IMR-90 (cell line): ENCODE measurements around the gene MIOX. TPM values are rescaled to one million over a fixed set of nuclear protein-coding genes. Genes with fewer than 3 reads are reported as not detected.
A peak's percentile ranks its signal among the peaks of the same experiment; 100 is the strongest.

Source experiments
- ATAC-seq: fragments of 200-7000 bp; cut with Tn5 transposase; 2 replicates; pipeline ENCODE4 v1.9.1; 2020; ENCODE audit warnings: low read depth, mild to moderate bottlenecking, moderate library complexity
- BruUV-seq: library from RNA; stranded (reverse); fragments of 400-500 nt; replicated peaks from 2 replicates; lab custom pipeline; 2021; lab: Mats Ljungman, UMichigan
- CTCF ChIA-PET: fragments of 300-600 bp; formaldehyde crosslinking; extraction: SDS; loops from one replicate; lab custom pipeline; 2021; ENCODE audit warnings: antibody characterized with exemption; lab: Yijun Ruan, JAX
- POLR2A ChIA-PET: fragments of 300-600 bp; sonication (Branson Sonifier 250); formaldehyde crosslinking; loops from one replicate; lab custom pipeline; 2022; ENCODE audit warnings: antibody characterized with exemption; ENCODE audit not compliant: unreplicated experiment; lab: Charles Lee
- DNase-seq: peaks from one replicate; pipeline ENCODE4 v3.0.0; 2013
- H2AFZ ChIP-seq: replicated peaks from 2 replicates; pipeline ENCODE3; 2013; ENCODE audit warnings: low read length, mild to moderate bottlenecking; ENCODE audit not compliant: poor library complexity
- H2AK5ac ChIP-seq: 2 replicates; pipeline ENCODE4 v1.6.1; 2013; ENCODE audit warnings: low read depth, low read length, inconsistent platforms
- H2AK9ac ChIP-seq: replicated peaks from 2 replicates; pipeline ENCODE3; 2013; ENCODE audit warnings: mild to moderate bottlenecking, low read depth, low read length, moderate library complexity; ENCODE audit not compliant: poor library complexity
- H2BK120ac ChIP-seq: 2 replicates; pipeline ENCODE4 v1.6.1; 2013; ENCODE audit warnings: low read depth, low read length, inconsistent platforms
- H2BK15ac ChIP-seq: 3 replicates; pipeline ENCODE4 v1.6.1; 2013; ENCODE audit warnings: low read depth, low read length, inconsistent platforms
- H2BK20ac ChIP-seq: 2 replicates; pipeline ENCODE4 v1.6.1; 2013; ENCODE audit warnings: low read depth, mild to moderate bottlenecking, inconsistent platforms, low read length, moderate library complexity
- H2BK5ac ChIP-seq: 2 replicates; pipeline ENCODE4 v1.6.1; 2013; ENCODE audit warnings: mild to moderate bottlenecking, low read depth, low read length, inconsistent platforms; ENCODE audit not compliant: poor library complexity, severe bottlenecking
- H3K14ac ChIP-seq: replicated peaks from 2 replicates; pipeline ENCODE4 v1.6.1; 2013; ENCODE audit warnings: low read depth, low read length, inconsistent platforms
- H3K18ac ChIP-seq: 2 replicates; pipeline ENCODE4 v1.6.1; 2013; ENCODE audit warnings: low read depth, low read length, control low read depth
- H3K23ac ChIP-seq: 2 replicates; pipeline ENCODE4 v1.6.1; 2013; ENCODE audit warnings: low read depth, low read length, inconsistent platforms
- H3K27ac ChIP-seq: 2 replicates; pipeline ENCODE4 v1.5.1; 2013; ENCODE audit warnings: mild to moderate bottlenecking, control low read depth, low read length; ENCODE audit not compliant: insufficient read depth
- H3K27me3 ChIP-seq: 2 replicates; pipeline ENCODE4 v1.6.1; 2013; ENCODE audit warnings: low read length; ENCODE audit not compliant: control insufficient read depth, insufficient read depth
- H3K36me3 ChIP-seq: 2 replicates; pipeline ENCODE4 v1.6.1; 2013; ENCODE audit warnings: low read length, mixed read lengths; ENCODE audit not compliant: control insufficient read depth, insufficient read depth
- H3K4ac ChIP-seq: 2 replicates; pipeline ENCODE4 v1.6.1; 2013; ENCODE audit warnings: low read depth, low read length, inconsistent platforms
- H3K4me1 ChIP-seq: 2 replicates; pipeline ENCODE4 v1.6.1; 2013; ENCODE audit warnings: low read length, mixed read lengths; ENCODE audit not compliant: control insufficient read depth, insufficient read depth
- H3K4me2 ChIP-seq: 2 replicates; pipeline ENCODE4 v1.6.1; 2013; ENCODE audit warnings: low read depth, mild to moderate bottlenecking, control low read depth, low read length, moderate library complexity
- H3K4me3 ChIP-seq: 2 replicates; pipeline ENCODE4 v1.5.1; 2013; ENCODE audit warnings: low read depth, mild to moderate bottlenecking, control low read depth, low read length, moderate library complexity; ENCODE audit not compliant: insufficient read depth
- H3K56ac ChIP-seq: 2 replicates; pipeline ENCODE4 v1.6.1; 2013; ENCODE audit warnings: low read length, inconsistent platforms; ENCODE audit not compliant: insufficient read depth; ENCODE audit errors: extremely low read depth
- H3K79me1 ChIP-seq, 2 experiments: 2 replicates each; pipeline ENCODE4 v1.6.1; 2013; ENCODE audit warnings: low read length in 2 of 2, inconsistent platforms in 1 of 2, low read depth in 1 of 2
- H3K9ac ChIP-seq: 2 replicates; pipeline ENCODE4 v1.6.1; 2013; ENCODE audit warnings: low read depth, low read length, control low read depth
- H3K9me1 ChIP-seq: 2 replicates; pipeline ENCODE4 v1.6.1; 2013; ENCODE audit warnings: low read length, inconsistent platforms; ENCODE audit not compliant: insufficient read depth
- H3K9me3 ChIP-seq: 2 replicates; pipeline ENCODE4 v1.6.1; 2013; ENCODE audit warnings: low read length; ENCODE audit not compliant: control insufficient read depth, insufficient read depth
- H4K20me1 ChIP-seq: 2 replicates; pipeline ENCODE4 v1.6.1; 2013; ENCODE audit warnings: low read length, inconsistent platforms; ENCODE audit not compliant: insufficient read depth
- H4K5ac ChIP-seq: 2 replicates; pipeline ENCODE4 v1.6.1; 2013; ENCODE audit warnings: mild to moderate bottlenecking, low read depth, low read length, control low read depth
- H4K8ac ChIP-seq, 2 experiments: 2 replicates each; pipeline ENCODE4 v1.6.1; 2013; ENCODE audit warnings: low read depth in 2 of 2, low read length in 2 of 2, control low read depth in 1 of 2, inconsistent platforms in 1 of 2
- H4K91ac ChIP-seq: 2 replicates; pipeline ENCODE4 v1.6.1; 2013; ENCODE audit warnings: low read depth, low read length, inconsistent platforms; ENCODE audit not compliant: insufficient read depth
- BHLHE40 ChIP-seq: fragments of 150-350 bp; IDR thresholded peaks from 2 replicates; pipeline ENCODE4 v1.6.1; 2016; ENCODE audit warnings: mild to moderate bottlenecking, low read depth, low read length
- CEBPB ChIP-seq: IDR thresholded peaks from 2 replicates; pipeline ENCODE4 v1.6.1; 2012; ENCODE audit warnings: low read depth, low read length, improper control_type of control experiment
- CHD1 ChIP-seq: IDR thresholded peaks from 2 replicates; pipeline ENCODE4 v1.6.1; 2012; ENCODE audit warnings: low read depth, low read length, improper control_type of control experiment
- CTCF ChIP-seq: conservative IDR thresholded peaks from 2 replicates; pipeline ENCODE4 v1.5.1; 2012; ENCODE audit warnings: mild to moderate bottlenecking, low read depth, low read length, improper control_type of control experiment
- ELK1 ChIP-seq: fragments of 150-350 bp; IDR thresholded peaks from 2 replicates; pipeline ENCODE4 v1.6.1; 2016; ENCODE audit warnings: low read depth, mild to moderate bottlenecking, low read length, moderate library complexity, borderline replicate concordance
- FOS ChIP-seq: fragments of 150-350 bp; IDR thresholded peaks from 2 replicates; pipeline ENCODE4 v1.6.1; 2016; ENCODE audit warnings: low read depth, low read length
- MAFK ChIP-seq: IDR thresholded peaks from 2 replicates; pipeline ENCODE4 v1.6.1; 2012; ENCODE audit warnings: low read depth, low read length, improper control_type of control experiment
- MAZ ChIP-seq: IDR thresholded peaks from 2 replicates; pipeline ENCODE4 v1.6.1; 2012; ENCODE audit warnings: low read depth, mild to moderate bottlenecking, low read length, improper control_type of control experiment, moderate library complexity, borderline replicate concordance
- MXI1 ChIP-seq: IDR thresholded peaks from 2 replicates; pipeline ENCODE4 v1.6.1; 2012; ENCODE audit warnings: low read depth, mild to moderate bottlenecking, low read length, moderate library complexity, borderline replicate concordance
- NFE2L2 ChIP-seq: fragments of 150-350 bp; IDR thresholded peaks from 2 replicates; pipeline ENCODE4 v1.6.1; 2016; ENCODE audit warnings: low read depth, mild to moderate bottlenecking, low read length
- POLR2A ChIP-seq: IDR thresholded peaks from 2 replicates; pipeline ENCODE4 v1.6.1; 2012; ENCODE audit warnings: mild to moderate bottlenecking, low read depth, low read length
- RAD21 ChIP-seq: IDR thresholded peaks from 2 replicates; pipeline ENCODE4 v1.6.1; 2012; ENCODE audit warnings: low read length, improper control_type of control experiment
- RCOR1 ChIP-seq: IDR thresholded peaks from 2 replicates; pipeline ENCODE4 v1.6.1; 2012; ENCODE audit warnings: mild to moderate bottlenecking, low read length, improper control_type of control experiment; ENCODE audit not compliant: insufficient replicate concordance
- RFX5 ChIP-seq: IDR thresholded peaks from 2 replicates; pipeline ENCODE4 v1.8.0; 2012; ENCODE audit warnings: low read depth, mild to moderate bottlenecking, low read length, moderate library complexity
- SMC3 ChIP-seq: fragments of 150-350 bp; IDR thresholded peaks from 2 replicates; pipeline ENCODE4 v1.6.1; 2016; ENCODE audit warnings: low read depth, mild to moderate bottlenecking, antibody characterized with exemption, low read length, moderate library complexity
- WGBS, 2 experiments: methylation state at CpG; one replicate each; pipeline versions ENCODE4 v1.1.5 to v1.1.7; 2013; ENCODE audit warnings: missing lambda C conversion rate in 2 of 2; ENCODE audit not compliant: insufficient read length in 1 of 2; ENCODE audit errors: extremely low coverage in 2 of 2; 5-methylcytosine and 5-hydroxymethylcytosine counted together
- dilution Hi-C: fragments of 300-500 bp; cut with HindIII; formaldehyde crosslinking; loops from one replicate; pipeline ENCODE4 v1.14.3; 2018; ENCODE audit warnings: low sequenced_read_pairs; ENCODE audit not compliant: unreplicated experiment
- in situ Hi-C: fragments of 300-500 bp; cut with MboI; formaldehyde crosslinking; loops from 3 replicates; pipeline ENCODE4 v1.14.3; 2019; ENCODE audit warnings: low sequenced_read_pairs, inconsistent platforms, mixed read lengths
- intact Hi-C: fragments of 100-400 bp; cut with micrococcal nuclease; formaldehyde crosslinking; loops from 2 replicates; pipeline ENCODE4 v1.10.0; 2022
- polyA plus RNA-seq, 3 experiments: library from polyadenylated mRNA; depleted of rRNA; stranded (reverse); fragments of >200 nt; gene quantifications; 2 replicates each; pipeline ENCODE4 v1.2.3, GENCODE V29; 2012; ENCODE audit warnings: low replicate concordance in 1 of 3
- total RNA-seq: library from RNA; depleted of rRNA; stranded (reverse); fragments of >200 nt; gene quantifications from 2 replicates; pipeline ENCODE4 v1.2.3, GENCODE V29; 2012
- TF ChIP-seq, protein P1 (sequence below): fragments of 150-350 bp; IDR thresholded peaks from 2 replicates; pipeline ENCODE4 v1.6.1; 2017; ENCODE audit warnings: mild to moderate bottlenecking, antibody characterized with exemption, low read length, low read depth

Gene MIOX
- total and polyA plus RNA-seq, 2 of the 4 experiments (the other 2 are of a cell fraction), result not detected

GRCh38 chr22:50471197-50471847 is 15.3 kb upstream of the MIOX start:
- Histone ChIP-seq H3K23ac (no peak overlapping the region), H2AFZ (peak overlapping the region; percentile 7), H4K5ac (no peak overlapping the region), H3K18ac (no peak overlapping the region), H2BK20ac (no peak overlapping the region), H3K4me2 (no peak overlapping the region), H2BK5ac (no peak overlapping the region), H3K4me1 (peaks cover 25% of the 10 kb centered on the region), H2BK120ac (no peak overlapping the region), H2AK9ac (no peak overlapping the region), H3K36me3 (peaks cover 18% of the 10 kb centered on the region), H3K14ac (no peak overlapping the region), H3K9me3 (no peaks in the 10 kb centered on the region), H3K9ac (no peak overlapping the region), H3K9me1 (peaks cover 20% of the 10 kb centered on the region), H3K56ac (no peak overlapping the region), H4K20me1 (peaks cover 67% of the 10 kb centered on the region), H4K91ac (no peak overlapping the region), H2AK5ac (no peak overlapping the region), H3K79me1 (peaks cover 24 to 76% of the 10 kb centered on the region in 2 experiments; a peak in 3 of 4 replicates), H4K8ac (no peak overlapping the region), H3K27ac (no peak overlapping the region), H3K4ac (no peak overlapping the region), H3K4me3 (no peak overlapping the region), H2BK15ac (no peak overlapping the region), H3K27me3 (no peaks in the 10 kb centered on the region)
- no peak for TF ChIP-seq MAFK
- TF ChIP-seq ELK1, result no peak
- no peak for TF ChIP-seq FOS
- TF ChIP-seq BHLHE40, result no peak
- no peak for TF ChIP-seq MAZ
- TF ChIP-seq CHD1, result no peak
- TF ChIP-seq CTCF, result no peak
- TF ChIP-seq, protein P1, sequence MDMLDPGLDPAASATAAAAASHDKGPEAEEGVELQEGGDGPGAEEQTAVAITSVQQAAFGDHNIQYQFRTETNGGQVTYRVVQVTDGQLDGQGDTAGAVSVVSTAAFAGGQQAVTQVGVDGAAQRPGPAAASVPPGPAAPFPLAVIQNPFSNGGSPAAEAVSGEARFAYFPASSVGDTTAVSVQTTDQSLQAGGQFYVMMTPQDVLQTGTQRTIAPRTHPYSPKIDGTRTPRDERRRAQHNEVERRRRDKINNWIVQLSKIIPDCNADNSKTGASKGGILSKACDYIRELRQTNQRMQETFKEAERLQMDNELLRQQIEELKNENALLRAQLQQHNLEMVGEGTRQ, result no peak
- TF ChIP-seq POLR2A, result no peak
- TF ChIP-seq MXI1, result no peak
- TF ChIP-seq CEBPB, result no peak
- TF ChIP-seq RAD21, result no peak
- no peak for TF ChIP-seq RCOR1
- TF ChIP-seq RFX5, result no peak
- TF ChIP-seq SMC3, result no peak
- no peak for TF ChIP-seq NFE2L2
- ATAC-seq (no peak), DNase-seq (no peak)
- dilution Hi-C loops, result no loop called here
- intact Hi-C loops, result no loop called here
- ChIA-PET POLR2A (no interaction called here), CTCF (no interaction called here)
- WGBS, 2 experiments, result no CpG with 5 or more reads among the region's 21 CpGs
- no TSS peak for BruUV-seq
- in situ Hi-C loops, result no loop called here
